Measurements from ENCODE around the gene KCNK4. TPM values are rescaled to one million over a fixed set of nuclear protein-coding genes. Genes with fewer than 3 reads are reported as not detected.

The KCNK4 gene
- polyA plus RNA-seq, 1 donor (not counting 4 experiments of a cell fraction or from before 2014, with no cell fraction given), result not detected

GRCh38 chr11:64334764-64335735, 43.9 kb downstream of the KCNK4 start:
- Histone ChIP-seq H3K4me3 (ENCODE audit: control insufficient read depth in 2 of 3, extremely low read depth in 1 of 3, insufficient read depth in 2 of 3, low read depth in 1 of 3, low read length in 3 of 3) (no peak overlapping the region), H3K9me3 (ENCODE audit: control insufficient read depth, low read depth, low read length) (no peaks in the 10 kb centered on the region), H3K27me3 (ENCODE audit: control insufficient read depth, extremely low read depth, insufficient read depth, low read length) (no peaks in the 10 kb centered on the region), H3K27ac (ENCODE audit: control insufficient read depth, insufficient read depth, low read length) (peak overlapping the region; percentile 81), H4K20me1 (ENCODE audit: control insufficient read depth, extremely low read depth, insufficient read depth, low read length) (no peaks in the 10 kb centered on the region), H3K36me3 (ENCODE audit: control insufficient read depth in 2 of 2, extremely low read depth in 1 of 2, insufficient read depth in 2 of 2, low read length in 2 of 2) (no peaks in the 10 kb centered on the region), H3K79me2 (ENCODE audit: control insufficient read depth, insufficient read depth, low read length) (no peaks in the 10 kb centered on the region), H2AFZ (ENCODE audit: control insufficient read depth, low read length) (no peak overlapping the region), H3K9me1 (ENCODE audit: control insufficient read depth, extremely low read depth, insufficient read depth, low read length) (no peaks in the 10 kb centered on the region), H3K4me1 (ENCODE audit: control insufficient read depth, extremely low read depth, insufficient read depth, low read length) (peaks cover 20% of the 10 kb centered on the region), H3K4me2 (ENCODE audit: control insufficient read depth, extremely low read depth, insufficient read depth, low read depth, low read length) (peak overlapping the region; percentile 3), H3K9ac (ENCODE audit: control insufficient read depth, extremely low read depth, insufficient read depth, low read length) (peak overlapping the region; percentile 9)
- peak; percentile 76 for FAIRE-seq
- no peak for TF ChIP-seq CTCF (optimal IDR thresholded peaks at IDR 0.05 in 1 of 3, IDR thresholded peaks at IDR 0.05 in 1 of 3, conservative IDR thresholded peaks at IDR 0.05 in 1 of 3; ENCODE audit: extremely low read depth in 1 of 3, insufficient read depth in 2 of 3, low read length in 3 of 3)
- no peak for TF ChIP-seq EZH2 (IDR thresholded peaks at IDR 0.05; ENCODE audit: low read length)
- dilution Hi-C loops (cut with MboI; ENCODE audit: extremely low pct_ligation_motif_present, low sequenced_read_pairs), result no loop called here
- peak; percentile 99 for DNase-seq (ENCODE audit: low read depth, low spot score)

GRCh38 chr11:64337538-64338249, 46.6 kb downstream of the KCNK4 start:
- H4K20me1 ChIP-seq (ENCODE audit: control insufficient read depth, extremely low read depth, insufficient read depth, low read length), result no peaks in the 10 kb centered on the region
- H3K36me3 ChIP-seq (ENCODE audit: control insufficient read depth in 2 of 2, extremely low read depth in 1 of 2, insufficient read depth in 2 of 2, low read length in 2 of 2), result no peaks in the 10 kb centered on the region
- no peaks in the 10 kb centered on the region for H3K9me3 ChIP-seq (ENCODE audit: control insufficient read depth, low read depth, low read length)
- H3K9me1 ChIP-seq (ENCODE audit: control insufficient read depth, extremely low read depth, insufficient read depth, low read length), result no peaks in the 10 kb centered on the region
- H3K79me2 ChIP-seq (ENCODE audit: control insufficient read depth, insufficient read depth, low read length), result no peaks in the 10 kb centered on the region
- H3K4me1 ChIP-seq (ENCODE audit: control insufficient read depth, extremely low read depth, insufficient read depth, low read length), result peaks cover 11% of the 10 kb centered on the region
- DNase-seq (ENCODE audit: low read depth, low spot score) (no peak), FAIRE-seq (no peak)
- H3K4me3 ChIP-seq (ENCODE audit: control insufficient read depth in 2 of 3, extremely low read depth in 1 of 3, insufficient read depth in 2 of 3, low read depth in 1 of 3, low read length in 3 of 3), result no peak overlapping the region
- H3K4me2 ChIP-seq (ENCODE audit: control insufficient read depth, extremely low read depth, insufficient read depth, low read depth, low read length), result no peak overlapping the region
- dilution Hi-C loops (cut with MboI; ENCODE audit: extremely low pct_ligation_motif_present, low sequenced_read_pairs), result no loop called here
- no peak overlapping the region for H3K9ac ChIP-seq (ENCODE audit: control insufficient read depth, extremely low read depth, insufficient read depth, low read length)
- TF ChIP-seq EZH2 (IDR thresholded peaks at IDR 0.05; ENCODE audit: low read length), result no peak
- TF ChIP-seq CTCF (optimal IDR thresholded peaks at IDR 0.05 in 1 of 3, IDR thresholded peaks at IDR 0.05 in 1 of 3, conservative IDR thresholded peaks at IDR 0.05 in 1 of 3; ENCODE audit: extremely low read depth in 1 of 3, insufficient read depth in 2 of 3, low read length in 3 of 3), result no peak
- no peak overlapping the region for H3K27ac ChIP-seq (ENCODE audit: control insufficient read depth, insufficient read depth, low read length)
- no peak overlapping the region for H2AFZ ChIP-seq (ENCODE audit: control insufficient read depth, low read length)
- no peaks in the 10 kb centered on the region for H3K27me3 ChIP-seq (ENCODE audit: control insufficient read depth, extremely low read depth, insufficient read depth, low read length)
